GM03348 (cell line): ENCODE measurements around the gene MUC4.

ENCODE experiments used
- DNase-seq: peaks from one replicate; pipeline ENCODE4 v3.0.0; 2012; ENCODE audit warnings: low spot score

MUC4 gene

GRCh38 chr3:195811756-195812155, at the start of gene MUC4:
MUC4 (minus strand) TSS chr3:195811929; CDS start chr3:195811817, 112 bp downstream.
- no peak for DNase-seq

- no peak for DNase-seq
Observed at GRCh38 chr3:195860456-195860855, 48.7 kb upstream of the MUC4 start.

GRCh38 chr3:195859846-195860411, 48.2 kb upstream of the MUC4 start:
- no peak for DNase-seq

- peak; percentile 90 for DNase-seq
Observed at GRCh38 chr3:195859061-195859845, 47.5 kb upstream of the MUC4 start.

- DNase-seq, result no peak
Observed at GRCh38 chr3:195856410-195857084, 44.8 kb upstream of the MUC4 start.

GRCh38 chr3:195855471-195856409, 44.0 kb upstream of the MUC4 start:
- DNase-seq, result no peak

- DNase-seq, result no peak
Observed at GRCh38 chr3:195854628-195855294, 43.0 kb upstream of the MUC4 start.

GRCh38 chr3:195853996-195854395, 42.3 kb upstream of the MUC4 start:
- no peak for DNase-seq

- no peak for DNase-seq
Observed at GRCh38 chr3:195853036-195853435, 41.3 kb upstream of the MUC4 start.

GRCh38 chr3:195850857-195851543, 39.3 kb upstream of the MUC4 start:
- peak; percentile 93 for DNase-seq

- no peak for DNase-seq
Observed at GRCh38 chr3:195849322-195850074, 37.8 kb upstream of the MUC4 start.

GRCh38 chr3:195847055-195847950, 35.6 kb upstream of the MUC4 start:
- DNase-seq, result no peak

GRCh38 chr3:195845483-195845882, 33.8 kb upstream of the MUC4 start:
- DNase-seq, result no peak

- DNase-seq, result no peak
Observed at GRCh38 chr3:195844671-195845218, 33.0 kb upstream of the MUC4 start.

- DNase-seq, result no peak
Observed at GRCh38 chr3:195839260-195840010, 27.7 kb upstream of the MUC4 start.

GRCh38 chr3:195838714-195839113, 27.0 kb upstream of the MUC4 start:
- no peak for DNase-seq

GRCh38 chr3:195836476-195837135, 24.9 kb upstream of the MUC4 start:
- DNase-seq, result no peak
